ENCODE measurements around the gene SNAPIN. TPM values are rescaled to one million over a fixed set of nuclear protein-coding genes. Genes with fewer than 3 reads are reported as not detected.
A peak's percentile ranks its signal among the peaks of the same experiment; 100 is the strongest.

The SNAPIN gene
- total RNA-seq, 1 experiment from 2014 or later = 48.5 TPM

DNA sequence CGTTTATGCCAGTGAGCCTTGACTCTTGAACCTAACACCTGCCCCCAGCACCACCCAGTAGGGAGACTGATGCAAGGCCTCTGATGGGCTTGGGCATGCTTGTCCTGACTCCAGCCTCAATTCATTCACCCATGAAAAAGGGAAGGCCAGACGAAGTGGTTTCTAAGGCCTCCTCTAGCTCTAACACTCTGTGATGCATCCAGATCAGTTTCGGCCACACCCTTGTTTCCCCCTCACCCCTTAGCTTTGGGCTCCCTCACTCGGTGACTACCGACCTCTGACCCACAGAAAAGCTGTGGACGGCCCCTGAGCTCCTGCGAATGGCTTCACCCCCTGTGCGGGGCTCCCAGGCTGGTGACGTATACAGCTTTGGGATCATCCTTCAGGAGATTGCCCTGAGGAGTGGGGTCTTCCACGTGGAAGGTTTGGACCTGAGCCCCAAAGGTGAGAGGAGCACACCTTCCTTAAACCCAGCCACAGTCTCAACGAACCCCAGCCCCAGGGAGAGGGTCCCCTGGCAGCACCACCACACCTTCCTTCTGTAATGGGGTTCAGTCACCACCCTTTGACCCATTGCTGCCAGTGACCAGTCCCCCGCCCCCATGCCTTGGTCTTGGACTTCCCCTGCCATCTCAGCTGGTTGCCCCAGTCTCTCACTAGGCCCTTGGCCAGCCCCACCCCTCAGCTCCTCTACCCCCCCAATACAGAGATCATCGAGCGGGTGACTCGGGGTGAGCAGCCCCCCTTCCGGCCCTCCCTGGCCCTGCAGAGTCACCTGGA is 29.0 kb downstream of the SNAPIN start:
- Histone ChIP-seq H3K36me3 (replicated peaks; ENCODE audit: control insufficient read depth, insufficient read depth, low read length) (no peaks in the 10 kb centered on the region), H3K27me3 (ENCODE audit: control insufficient read depth, insufficient read depth, low read length) (no peaks in the 10 kb centered on the region), H3K4me3 (ENCODE audit: insufficient read depth, low read depth, low read length) (no peak overlapping the region)
- no peak for DNase-seq

DNA sequence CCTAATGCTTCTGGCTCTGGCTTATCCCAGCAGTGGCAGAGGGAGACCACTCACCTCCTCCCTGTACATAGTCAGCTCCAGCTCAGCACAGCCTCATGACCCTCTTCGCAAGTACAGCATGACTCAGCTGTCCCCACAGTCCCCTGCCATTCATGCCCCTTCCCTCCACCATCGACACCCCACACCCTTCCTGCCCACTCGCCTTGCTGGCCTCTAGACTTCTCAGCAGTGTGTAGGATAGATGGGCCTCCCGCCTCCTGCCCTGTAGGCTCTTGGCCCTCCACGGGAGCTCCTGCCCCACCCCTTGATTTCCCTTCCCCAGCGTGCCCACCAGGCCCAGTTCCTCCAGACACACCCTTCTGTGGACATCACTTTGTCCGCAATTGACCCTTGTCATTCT is 29.8 kb downstream of the SNAPIN start:
- Histone ChIP-seq H3K4me3 (ENCODE audit: insufficient read depth, low read depth, low read length) (no peak overlapping the region), H3K36me3 (replicated peaks; ENCODE audit: control insufficient read depth, insufficient read depth, low read length) (no peaks in the 10 kb centered on the region), H3K27me3 (ENCODE audit: control insufficient read depth, insufficient read depth, low read length) (no peaks in the 10 kb centered on the region)
- no peak for DNase-seq

DNA sequence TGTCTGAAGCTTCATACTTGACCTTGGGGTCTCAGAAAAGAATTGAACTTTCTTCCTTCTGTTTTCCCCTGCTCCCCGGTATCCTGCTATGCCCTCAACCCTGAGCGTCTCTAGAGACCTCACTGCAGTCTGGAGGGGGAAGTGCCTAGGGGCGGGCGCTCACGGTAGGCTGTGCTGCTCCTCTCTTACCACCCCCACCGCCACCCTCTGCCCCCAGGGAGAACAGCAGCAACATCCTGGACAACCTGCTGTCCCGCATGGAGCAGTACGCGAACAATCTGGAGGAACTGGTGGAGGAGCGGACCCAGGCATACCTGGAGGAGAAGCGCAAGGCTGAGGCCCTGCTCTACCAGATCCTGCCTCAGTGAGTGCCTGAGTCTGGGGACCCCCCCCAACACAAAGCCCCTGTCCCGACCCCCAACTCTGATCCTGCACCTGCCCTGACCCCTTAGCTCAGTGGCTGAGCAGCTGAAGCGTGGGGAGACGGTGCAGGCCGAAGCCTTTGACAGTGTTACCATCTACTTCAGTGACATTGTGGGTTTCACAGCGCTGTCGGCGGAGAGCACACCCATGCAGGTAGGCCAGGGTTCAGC is 30.3 kb downstream of the SNAPIN start:
- Histone ChIP-seq H3K27me3 (ENCODE audit: control insufficient read depth, insufficient read depth, low read length) (no peaks in the 10 kb centered on the region), H3K36me3 (replicated peaks; ENCODE audit: control insufficient read depth, insufficient read depth, low read length) (no peaks in the 10 kb centered on the region), H3K4me3 (ENCODE audit: insufficient read depth, low read depth, low read length) (no peak overlapping the region)
- DNase-seq = peak; percentile 38

DNA sequence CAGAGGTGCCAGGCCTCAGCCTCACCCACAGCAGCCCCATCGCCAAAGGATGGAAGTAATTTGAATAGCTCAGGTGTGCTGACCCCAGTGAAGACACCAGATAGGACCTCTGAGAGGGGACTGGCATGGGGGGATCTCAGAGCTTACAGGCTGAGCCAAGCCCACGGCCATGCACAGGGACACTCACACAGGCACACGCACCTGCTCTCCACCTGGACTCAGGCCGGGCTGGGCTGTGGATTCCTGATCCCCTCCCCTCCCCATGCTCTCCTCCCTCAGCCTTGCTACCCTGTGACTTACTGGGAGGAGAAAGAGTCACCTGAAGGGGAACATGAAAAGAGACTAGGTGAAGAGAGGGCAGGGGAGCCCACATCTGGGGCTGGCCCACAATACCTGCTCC is 35.0 kb downstream of the SNAPIN start:
- Histone ChIP-seq H3K36me3 (replicated peaks; ENCODE audit: control insufficient read depth, insufficient read depth, low read length) (no peaks in the 10 kb centered on the region), H3K27me3 (ENCODE audit: control insufficient read depth, insufficient read depth, low read length) (no peaks in the 10 kb centered on the region)

DNA sequence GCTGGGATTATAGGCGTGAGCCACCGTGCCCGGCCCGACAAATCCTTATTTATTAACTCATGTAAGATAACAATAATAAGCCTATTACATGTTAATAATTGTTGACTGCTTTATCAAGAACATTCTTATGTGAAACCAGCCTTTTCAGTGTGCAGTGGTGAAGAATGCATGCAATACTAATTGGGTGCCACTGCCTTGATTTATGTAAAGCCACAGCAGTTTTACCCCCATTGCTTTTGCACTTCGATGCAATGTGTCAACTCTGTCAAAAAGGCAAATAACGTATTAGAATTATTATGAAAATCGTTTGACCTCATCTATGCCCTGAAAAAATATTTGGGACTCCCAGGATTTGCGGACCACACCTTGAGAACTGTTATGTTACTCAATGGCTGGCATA is 38.2 kb downstream of the SNAPIN start:
- Histone ChIP-seq H3K27me3 (ENCODE audit: control insufficient read depth, insufficient read depth, low read length) (no peaks in the 10 kb centered on the region), H3K4me3 (ENCODE audit: insufficient read depth, low read depth, low read length) (no peak overlapping the region), H3K36me3 (replicated peaks; ENCODE audit: control insufficient read depth, insufficient read depth, low read length) (no peaks in the 10 kb centered on the region)
- DNase-seq = no peak

More for the DNA sequence above, 35.0 kb downstream of the SNAPIN start:
- peak; percentile 30 for DNase-seq
- no peak overlapping the region for H3K4me3 ChIP-seq (ENCODE audit: insufficient read depth, low read depth, low read length)

DNA sequence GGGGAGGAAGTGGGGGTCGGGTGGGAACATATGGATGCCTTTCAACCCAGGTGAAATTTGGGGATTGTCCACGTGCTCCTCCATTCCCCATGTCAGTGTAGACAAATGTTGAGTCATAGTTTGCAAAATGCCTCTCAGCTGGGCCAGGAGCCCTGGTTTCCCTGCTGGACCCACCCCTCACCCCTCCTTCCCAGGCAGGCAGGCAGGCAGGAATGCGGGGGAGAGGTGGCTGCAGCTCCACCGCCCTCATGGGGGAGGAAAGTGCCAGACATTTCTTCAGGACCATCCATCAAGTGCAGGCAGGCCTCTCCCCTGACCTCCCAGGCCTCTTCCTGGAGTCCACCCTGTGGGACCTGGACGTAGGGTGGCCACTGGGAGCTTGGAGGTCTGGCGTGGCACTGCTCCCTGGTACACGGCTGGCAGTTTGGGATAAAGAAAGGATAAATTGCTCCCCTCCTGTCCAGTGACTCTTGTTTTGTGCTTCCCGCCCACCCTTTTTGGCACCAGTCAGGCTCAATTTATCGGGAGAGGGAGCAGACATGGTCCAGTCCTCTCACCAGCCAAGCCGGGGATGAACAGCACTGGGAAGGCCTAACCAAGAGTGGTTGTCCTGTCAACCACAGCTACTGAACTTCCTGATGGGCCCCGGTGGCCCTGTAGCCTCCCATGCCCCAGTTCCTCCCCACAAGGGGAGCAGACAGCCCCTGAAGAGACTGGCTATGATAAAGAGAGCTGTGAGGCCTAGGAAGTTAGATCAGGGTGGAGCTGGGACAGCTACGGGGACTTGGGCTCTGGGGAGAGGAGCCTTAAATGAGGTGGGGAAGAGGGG is 38.9 kb downstream of the SNAPIN start:
- no peaks in the 10 kb centered on the region for H3K27me3 ChIP-seq (ENCODE audit: control insufficient read depth, insufficient read depth, low read length)
- no peaks in the 10 kb centered on the region for H3K36me3 ChIP-seq (replicated peaks; ENCODE audit: control insufficient read depth, insufficient read depth, low read length)
- peak; percentile 89 for DNase-seq
- H3K4me3 ChIP-seq (ENCODE audit: insufficient read depth, low read depth, low read length) = peak overlapping the region; percentile 11; the same call in 1 of the 2 replicates

DNA sequence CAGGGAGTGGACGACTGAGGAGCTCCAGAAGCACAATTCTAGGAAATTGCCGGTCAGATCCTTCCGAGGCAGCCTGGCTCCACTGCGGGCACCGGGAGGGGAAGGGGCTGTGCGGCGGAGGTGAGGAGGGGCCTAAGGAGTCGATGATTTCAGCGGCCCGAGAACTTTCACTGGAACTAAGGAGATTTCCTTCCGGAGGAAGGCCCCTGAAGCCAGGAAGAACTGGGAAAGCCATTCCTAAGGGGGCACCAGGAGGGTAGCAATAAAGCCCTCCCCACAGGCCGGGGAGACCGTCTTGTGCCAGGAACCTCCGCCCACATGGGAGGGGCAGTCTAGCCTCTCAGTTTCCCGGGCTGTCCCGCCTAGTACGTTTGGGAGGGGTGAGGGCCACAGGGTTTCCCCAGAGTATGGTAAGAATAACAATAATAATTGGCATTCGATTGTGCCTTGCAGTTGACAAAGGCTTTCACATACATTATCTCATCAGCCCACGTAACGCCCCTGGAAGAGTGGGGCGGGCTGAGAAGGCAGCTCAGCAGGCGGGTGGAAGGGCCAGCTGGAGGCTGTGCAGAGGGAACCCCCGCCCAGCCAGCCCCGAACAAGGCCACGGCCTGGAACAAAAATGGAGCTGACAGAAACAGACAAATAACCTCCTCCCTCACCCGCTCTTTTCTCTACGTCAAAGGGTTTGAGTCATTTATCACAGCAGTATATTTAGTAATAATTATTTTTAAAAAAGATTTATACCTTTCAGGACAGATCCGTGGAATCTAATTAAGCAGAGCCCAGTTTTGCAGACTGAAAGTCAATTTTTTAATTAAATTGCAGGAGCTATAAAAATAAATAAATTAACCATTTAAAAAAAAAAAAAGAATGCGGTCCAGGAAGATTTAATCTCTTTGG is 39.8 kb downstream of the SNAPIN start:
- no peaks in the 10 kb centered on the region for H3K36me3 ChIP-seq (replicated peaks; ENCODE audit: control insufficient read depth, insufficient read depth, low read length)
- H3K27me3 ChIP-seq (ENCODE audit: control insufficient read depth, insufficient read depth, low read length) = no peaks in the 10 kb centered on the region
- peak overlapping the region; percentile 11; the same call in 1 of the 2 replicates for H3K4me3 ChIP-seq (ENCODE audit: insufficient read depth, low read depth, low read length)
- DNase-seq = peak; percentile 80

DNA sequence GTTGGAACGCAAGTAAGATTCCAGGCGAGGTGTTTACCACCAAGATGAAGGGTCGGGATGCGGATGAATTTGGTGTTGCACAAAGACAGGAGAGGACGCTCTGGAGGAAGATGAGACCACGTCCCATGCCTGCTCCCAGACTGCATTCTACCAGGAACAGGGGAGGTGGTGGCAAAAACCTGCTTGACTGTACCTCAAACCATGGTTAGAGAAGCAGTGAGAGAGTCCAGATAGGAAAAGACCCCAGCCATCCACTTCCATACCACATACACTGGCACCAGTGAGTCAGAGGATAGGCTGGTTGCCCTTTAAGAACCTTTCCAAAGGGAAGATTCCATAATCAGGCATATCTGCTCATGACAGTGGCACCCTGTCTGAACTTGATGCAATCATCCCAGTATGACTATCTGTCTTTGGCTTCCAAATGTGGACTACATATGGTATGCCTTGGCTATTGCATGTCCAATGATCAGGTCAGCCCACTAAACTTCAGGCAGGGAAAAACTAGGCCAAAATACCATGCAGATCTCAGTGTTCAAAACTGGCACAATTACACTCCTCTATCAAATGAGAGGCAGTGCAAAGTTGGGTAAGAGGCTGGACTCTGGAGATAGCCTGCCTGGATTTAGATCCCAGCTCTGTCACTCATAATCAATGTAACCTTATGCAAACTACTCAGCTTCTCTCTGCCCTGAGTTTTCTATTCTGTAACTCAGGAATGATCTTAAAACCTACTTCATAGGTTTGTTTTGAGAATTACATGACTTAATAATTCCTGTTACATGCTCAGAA is 40.6 kb downstream of the SNAPIN start:
- DNase-seq = peak; percentile 18
- Histone ChIP-seq H3K36me3 (replicated peaks; ENCODE audit: control insufficient read depth, insufficient read depth, low read length) (no peaks in the 10 kb centered on the region), H3K4me3 (ENCODE audit: insufficient read depth, low read depth, low read length) (no peak overlapping the region), H3K27me3 (ENCODE audit: control insufficient read depth, insufficient read depth, low read length) (no peaks in the 10 kb centered on the region)

DNA sequence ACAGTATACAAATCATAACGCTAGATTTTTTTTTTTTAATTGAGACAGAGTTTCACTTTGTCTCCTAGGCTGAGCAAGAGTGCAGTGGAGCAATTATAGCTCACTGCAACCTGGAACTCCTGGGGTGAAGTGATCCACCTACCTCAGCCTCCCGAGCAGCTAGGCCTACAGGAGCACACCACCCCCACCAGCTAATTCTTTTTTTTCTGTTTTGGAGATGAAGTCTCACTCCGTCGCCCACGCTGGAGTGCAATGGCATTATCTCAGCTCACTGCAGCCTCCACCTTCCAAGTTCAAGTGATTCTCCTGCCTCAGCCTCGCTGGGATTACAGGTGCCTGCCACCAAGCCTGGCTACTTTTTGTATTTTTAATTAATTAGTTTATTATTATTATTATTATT is 41.3 kb downstream of the SNAPIN start:
- Histone ChIP-seq H3K4me3 (ENCODE audit: insufficient read depth, low read depth, low read length) (no peak overlapping the region), H3K36me3 (replicated peaks; ENCODE audit: control insufficient read depth, insufficient read depth, low read length) (no peaks in the 10 kb centered on the region)

DNA sequence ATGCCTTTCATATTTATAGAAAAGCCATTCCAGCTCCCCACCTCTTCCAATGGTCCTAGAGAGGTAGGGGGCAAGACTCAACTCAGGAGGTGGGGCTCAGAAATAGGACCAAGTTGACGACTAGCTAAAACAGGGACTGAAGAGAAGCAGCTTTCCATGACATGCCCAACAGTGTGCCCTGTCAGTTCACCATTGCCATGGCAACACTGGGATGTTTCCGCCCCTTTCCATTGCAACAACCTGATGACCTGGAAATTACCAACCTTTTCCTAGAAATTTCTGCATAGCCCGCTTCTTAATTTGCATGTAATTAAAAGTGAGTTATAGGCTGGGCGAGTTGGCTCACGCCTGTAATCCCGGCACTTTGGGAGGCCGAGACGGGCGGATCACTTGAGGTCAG is 47.0 kb downstream of the SNAPIN start:
- Histone ChIP-seq H3K36me3 (replicated peaks; ENCODE audit: control insufficient read depth, insufficient read depth, low read length) (no peaks in the 10 kb centered on the region), H3K4me3 (ENCODE audit: insufficient read depth, low read depth, low read length) (no peak overlapping the region), H3K27me3 (ENCODE audit: control insufficient read depth, insufficient read depth, low read length) (no peaks in the 10 kb centered on the region)
- peak; percentile 31 for DNase-seq

More for the DNA sequence above, 41.3 kb downstream of the SNAPIN start:
- no peaks in the 10 kb centered on the region for H3K27me3 ChIP-seq (ENCODE audit: control insufficient read depth, insufficient read depth, low read length)
- DNase-seq = no peak

DNA sequence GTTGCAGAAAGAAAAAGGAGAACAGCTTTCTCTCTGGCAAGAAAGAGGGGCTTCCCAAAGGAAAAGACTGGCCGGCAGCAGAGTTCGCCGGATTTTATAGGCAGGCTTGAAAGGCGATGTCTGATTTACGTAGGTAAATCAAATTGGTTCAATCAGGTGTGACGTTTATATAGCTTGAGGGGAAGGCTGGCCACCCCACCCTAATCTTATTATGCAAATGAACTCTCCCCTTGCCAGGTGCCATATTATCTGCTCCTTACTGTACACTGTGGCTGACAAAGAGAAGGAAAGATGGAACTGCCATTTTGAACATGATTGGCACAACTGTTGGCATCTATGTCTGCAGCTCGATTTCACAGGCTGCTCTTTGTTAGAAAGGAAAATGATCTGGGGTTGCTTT is 52.5 kb downstream of the SNAPIN start:
- Histone ChIP-seq H3K4me3 (ENCODE audit: insufficient read depth, low read depth, low read length) (no peak overlapping the region), H3K36me3 (replicated peaks; ENCODE audit: control insufficient read depth, insufficient read depth, low read length) (no peaks in the 10 kb centered on the region), H3K27me3 (ENCODE audit: control insufficient read depth, insufficient read depth, low read length) (no peaks in the 10 kb centered on the region)
- DNase-seq = peak; percentile 7
